Measurements from ENCODE around the gene TMEM94.
"Not testable (repeated sequence)": the region's sequence is repeated elsewhere in the genome, so short reads cannot be mapped to it uniquely, and the experiment has no call there.

Gene TMEM94

DNA sequence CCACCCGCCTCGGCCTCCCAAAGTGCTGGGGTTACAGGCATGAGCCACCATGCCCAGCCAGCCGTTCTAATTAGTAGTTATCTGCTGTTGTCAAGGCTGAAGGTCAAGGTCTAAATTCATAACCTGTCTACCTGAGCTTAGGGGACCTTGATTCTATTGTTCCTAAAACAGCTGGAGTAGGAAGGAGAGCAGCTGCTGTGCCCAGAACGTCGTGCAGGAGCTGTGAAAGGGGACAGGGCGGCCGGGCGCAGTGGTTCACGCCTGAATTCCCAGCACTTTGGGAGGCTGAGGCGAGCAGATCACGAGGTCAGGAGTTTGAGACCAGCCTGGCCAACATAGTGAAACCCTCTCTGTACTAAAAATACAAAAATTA is 21.0 kb downstream of the TMEM94 start:
- not testable (repeated sequence) for DNase-seq

- no peak for DNase-seq
These were observed 22.1 kb downstream of the TMEM94 start for GRCh38 chr17:75478508-75478907.

DNA sequence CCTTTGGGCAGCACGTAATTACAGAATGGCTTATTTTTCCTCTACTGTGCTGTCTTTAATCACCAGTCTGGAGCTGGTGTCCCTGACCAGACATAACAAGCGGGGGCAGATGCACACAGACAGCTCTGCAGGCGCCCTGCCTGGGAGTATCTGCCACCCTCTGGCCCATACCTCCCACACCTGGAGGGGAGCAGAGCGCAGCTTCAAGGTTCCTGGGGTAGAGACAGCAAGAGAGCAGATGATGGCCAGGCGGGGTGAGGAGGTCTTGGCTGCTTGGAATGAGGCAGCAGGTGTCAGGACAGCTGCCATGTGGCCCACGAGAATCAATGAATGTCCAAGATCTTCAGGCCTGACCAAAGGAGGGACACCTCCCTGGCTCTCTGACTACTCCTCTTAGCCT is 23.8 kb downstream of the TMEM94 start:
- DNase-seq = no peak

- DNase-seq = no peak
These were observed 25.0 kb downstream of the TMEM94 start for GRCh38 chr17:75481194-75482068.

- DNase-seq = no peak
These were observed 25.9 kb downstream of the TMEM94 start for GRCh38 chr17:75482098-75482942.

DNA sequence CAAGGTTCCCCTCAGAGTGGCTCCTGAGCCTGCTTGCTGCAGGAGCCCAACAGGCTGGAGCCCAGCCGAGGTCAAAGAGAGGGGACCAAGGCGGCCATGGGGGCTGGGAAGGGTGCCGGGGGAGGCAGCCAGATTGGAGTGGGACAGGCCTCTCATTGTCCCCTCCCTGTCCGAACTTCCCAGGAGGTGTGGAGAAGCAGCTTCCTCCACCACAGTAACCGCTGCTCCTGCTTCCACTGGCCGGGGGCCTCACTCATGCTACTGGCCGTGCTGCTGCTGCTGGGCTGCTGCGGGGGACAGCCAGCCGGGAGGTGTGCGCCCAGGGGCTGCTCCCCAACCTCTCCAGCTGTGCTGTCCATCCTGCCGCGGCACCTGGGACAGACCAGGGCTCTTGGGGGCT is 29.3 kb downstream of the TMEM94 start:
- DNase-seq = no peak

DNA sequence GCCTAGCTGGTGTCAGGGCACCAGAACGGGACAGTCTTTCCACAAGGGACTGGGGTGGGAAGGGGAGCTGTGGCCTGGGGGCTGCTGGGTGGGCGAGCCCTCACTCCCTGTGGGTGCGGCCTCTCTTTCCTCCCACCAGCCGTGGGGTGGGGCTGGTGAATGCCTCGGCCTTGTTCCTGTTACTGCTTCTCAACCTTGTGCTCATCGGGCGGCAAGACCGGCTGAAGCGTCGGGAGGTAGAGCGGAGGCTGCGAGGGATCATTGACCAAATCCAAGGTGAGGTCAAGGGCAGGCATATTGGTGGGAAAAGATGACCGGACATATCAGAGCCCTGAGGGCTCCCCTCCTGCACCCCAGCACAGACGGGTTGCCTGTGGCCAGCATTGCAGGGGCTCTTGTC is 29.7 kb downstream of the TMEM94 start:
- no peak for DNase-seq

GRCh38 chr17:75486951-75487350 is 30.5 kb downstream of the TMEM94 start:
- DNase-seq = no peak

DNA sequence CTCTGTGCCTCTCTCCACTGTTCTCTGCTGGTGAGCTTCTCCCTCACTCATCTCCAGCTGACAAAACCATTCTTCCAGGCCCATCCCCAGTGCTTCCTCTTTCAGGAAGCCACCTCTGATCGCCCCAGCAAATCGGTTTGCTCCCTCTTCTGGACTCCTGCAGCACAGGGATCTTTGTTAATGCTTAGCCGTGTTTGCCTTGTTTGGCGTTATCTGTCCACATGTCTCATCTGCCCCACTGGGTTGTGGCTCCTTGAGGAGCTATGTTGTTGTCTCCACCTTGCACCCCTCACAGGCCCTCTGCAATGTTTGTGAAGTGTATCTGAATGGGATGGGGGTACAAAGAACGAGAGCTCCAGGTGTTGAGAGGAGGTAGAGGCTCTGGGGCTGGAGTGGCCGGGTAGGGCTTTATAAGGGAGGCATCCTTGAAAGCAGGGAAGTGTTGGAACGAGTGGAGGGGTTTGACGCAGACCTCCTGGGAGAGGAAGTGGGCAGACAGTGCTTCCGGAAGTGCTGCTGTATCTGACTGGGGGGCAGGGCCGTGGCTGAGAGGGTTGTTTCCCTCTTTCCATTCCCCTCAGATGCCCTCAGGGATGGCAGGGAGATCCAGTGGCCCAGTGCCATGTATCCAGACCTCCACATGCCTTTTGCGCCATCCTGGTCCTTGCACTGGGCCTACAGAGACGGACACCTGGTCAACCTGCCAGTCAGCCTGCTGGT is 31.1 kb downstream of the TMEM94 start:
- DNase-seq = peak; percentile 14

DNA sequence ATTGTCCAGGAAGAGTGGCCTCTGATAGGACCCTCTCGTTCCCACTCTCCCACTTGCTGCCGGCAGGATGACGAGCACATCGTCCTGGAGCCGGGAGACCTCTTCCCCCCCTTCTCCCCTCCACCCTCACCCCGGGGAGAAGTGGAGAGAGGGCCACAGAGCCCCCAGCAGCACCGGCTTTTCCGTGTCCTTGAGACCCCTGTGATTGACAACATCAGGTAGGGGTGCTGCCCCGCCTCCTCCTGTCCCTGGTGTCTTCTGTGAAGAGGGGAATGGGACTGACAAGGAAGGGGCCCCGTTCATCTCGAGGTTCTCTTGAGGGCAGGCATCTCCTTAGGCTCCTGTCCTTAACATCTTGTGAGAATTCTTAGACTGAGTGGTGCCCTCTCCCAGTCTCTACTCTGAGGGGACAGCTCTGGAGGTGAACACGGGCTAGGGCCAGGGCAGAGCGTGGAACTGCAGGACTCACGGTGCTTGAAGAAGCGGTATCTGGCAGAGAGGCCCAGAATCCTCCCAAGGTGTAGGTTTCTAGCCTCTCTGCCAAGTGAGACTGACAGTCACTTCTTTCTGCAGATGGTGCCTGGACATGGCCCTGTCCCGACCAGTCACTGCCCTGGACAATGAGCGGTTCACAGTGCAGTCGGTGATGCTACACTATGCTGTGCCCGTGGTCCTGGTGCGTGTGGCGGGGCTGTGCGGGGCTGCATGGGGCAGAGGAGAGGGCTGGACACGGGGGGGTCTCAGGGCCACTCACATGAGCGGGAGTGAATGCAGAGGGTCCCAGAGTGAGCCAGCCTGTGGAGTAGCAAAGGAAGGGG is 32.5 kb downstream of the TMEM94 start:
- DNase-seq = no peak

DNA sequence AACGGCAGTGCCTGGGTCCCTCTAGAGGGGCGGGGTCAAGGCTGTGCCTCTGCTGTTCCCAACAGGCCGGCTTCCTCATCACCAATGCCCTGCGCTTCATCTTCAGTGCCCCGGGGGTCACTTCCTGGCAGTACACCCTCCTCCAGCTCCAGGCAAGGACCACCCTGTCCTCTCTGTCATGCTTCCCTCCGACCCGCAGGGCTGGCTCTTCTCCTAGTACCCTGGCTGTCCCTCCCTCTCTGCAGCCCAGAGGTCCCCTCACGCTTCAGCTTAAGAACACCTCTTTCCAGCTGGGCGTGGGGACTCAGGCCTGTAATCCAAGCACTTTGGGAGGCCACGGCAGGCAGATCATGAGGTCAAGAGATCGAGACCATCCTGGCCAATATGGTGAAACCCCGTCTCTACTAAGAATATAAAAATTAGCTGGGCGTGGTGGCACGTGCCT is 33.1 kb downstream of the TMEM94 start:
- DNase-seq = no peak

DNA sequence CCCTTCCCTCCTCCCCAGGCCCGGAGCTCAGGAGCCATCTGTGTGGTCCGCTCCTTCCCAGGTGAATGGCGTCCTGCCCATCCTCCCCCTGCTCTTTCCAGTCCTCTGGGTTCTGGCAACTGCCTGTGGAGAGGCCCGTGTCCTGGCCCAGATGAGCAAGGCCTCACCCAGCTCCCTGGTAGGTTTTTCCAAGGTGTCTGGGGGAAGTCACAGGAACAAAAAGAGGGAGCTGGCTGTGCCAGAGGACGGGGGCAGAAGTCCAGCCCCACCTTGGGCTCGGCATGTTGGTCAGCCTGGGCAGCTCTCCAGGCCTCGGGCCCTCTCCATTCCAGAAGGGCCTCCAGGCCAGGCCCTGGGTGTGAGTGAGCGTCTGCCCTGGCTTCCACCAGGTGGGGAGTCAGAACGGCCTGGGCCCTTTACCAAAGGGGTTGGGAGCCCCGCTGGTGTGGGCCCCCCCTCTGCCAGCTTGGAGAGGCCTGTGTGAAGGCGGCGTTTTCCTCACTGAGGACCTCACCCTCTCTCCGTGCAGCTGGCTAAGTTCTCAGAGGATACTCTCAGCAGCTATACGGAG is 33.8 kb downstream of the TMEM94 start:
- no peak for DNase-seq

DNA sequence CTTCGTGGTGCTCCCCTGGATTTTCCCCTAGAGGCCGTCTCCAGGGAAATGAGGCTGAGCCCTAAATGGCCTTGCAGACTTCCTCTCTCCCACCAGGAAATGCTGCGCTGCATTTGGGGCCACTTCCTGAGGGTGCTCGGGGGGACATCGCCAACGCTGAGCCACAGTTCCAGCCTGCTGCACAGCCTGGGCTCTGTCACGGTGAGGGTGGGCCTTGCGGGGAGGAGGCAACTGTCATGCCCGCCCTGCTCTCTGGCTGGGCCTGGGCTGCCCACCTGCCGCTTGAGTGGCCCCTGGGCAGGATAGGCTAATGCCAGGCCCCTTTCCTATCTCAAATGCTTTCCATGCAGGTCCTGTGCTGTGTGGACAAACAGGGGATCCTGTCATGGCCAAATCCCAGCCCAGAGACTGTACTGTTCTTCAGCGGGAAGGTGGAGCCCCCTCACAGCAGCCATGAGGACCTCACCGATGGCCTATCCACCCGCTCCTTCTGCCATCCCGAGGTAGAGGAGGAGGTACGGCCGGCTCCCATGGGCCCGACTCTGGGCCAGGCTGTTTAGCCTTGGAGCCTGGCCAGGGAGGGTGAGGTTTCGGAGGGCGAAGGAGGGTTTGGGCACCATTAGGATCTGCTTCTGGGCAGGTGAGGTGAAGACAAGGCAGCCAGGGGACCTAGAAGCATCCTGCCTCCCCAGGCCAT is 34.7 kb downstream of the TMEM94 start:
- no peak for DNase-seq

- DNase-seq = no peak
These were observed 35.2 kb downstream of the TMEM94 start for GRCh38 chr17:75491680-75492079.

DNA sequence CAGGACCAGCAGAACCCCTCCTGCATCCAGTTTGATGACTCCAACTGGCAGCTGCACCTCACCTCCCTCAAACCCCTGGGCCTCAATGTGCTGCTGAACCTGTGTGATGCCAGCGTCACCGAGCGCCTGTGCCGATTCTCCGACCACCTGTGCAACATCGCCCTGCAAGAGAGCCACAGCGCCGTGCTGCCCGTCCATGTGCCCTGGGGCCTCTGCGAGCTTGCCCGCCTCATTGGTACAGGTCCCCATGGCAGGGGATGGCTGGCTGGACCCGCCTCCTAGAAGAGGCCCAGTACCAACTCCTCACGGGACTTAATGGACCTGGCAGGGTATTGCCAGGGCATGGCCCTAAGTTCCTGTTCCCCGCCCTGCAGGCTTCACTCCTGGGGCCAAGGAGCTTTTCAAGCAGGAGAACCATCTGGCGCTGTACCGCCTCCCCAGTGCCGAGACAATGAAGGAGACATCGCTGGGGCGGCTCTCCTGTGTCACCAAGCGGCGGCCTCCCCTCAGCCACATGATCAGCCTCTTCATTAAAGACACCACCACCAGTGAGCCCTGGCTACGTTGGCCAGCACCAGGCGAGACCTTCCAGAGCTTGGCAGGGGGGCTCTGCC is 36.2 kb downstream of the TMEM94 start:
- no peak for DNase-seq

GRCh38 chr17:75493476-75494129 is 37.2 kb downstream of the TMEM94 start:
- no peak for DNase-seq

DNA sequence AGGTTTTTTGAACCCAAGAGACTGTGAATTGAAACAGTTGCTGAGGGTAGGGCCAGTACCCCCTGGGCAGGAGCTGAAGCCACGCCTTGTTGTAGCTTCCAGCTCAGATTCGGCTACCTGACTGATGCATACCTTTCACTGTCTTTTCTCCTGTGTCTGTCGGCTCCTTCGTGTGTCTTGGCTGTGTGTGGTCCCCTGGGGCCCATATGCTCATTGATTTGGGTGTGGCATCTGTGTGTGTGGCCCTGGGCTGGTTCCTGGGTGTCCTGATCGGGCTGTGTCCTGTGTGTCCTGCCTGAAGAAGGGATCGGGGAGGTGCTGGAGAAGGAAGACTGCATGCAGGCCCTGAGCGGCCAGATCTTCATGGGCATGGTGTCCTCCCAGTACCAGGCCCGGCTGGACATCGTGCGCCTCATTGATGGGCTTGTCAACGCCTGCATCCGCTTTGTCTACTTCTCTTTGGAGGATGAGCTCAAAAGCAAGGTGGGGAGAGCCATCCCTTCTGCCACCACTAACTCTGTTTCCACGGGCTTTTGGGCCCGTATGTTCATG is 38.0 kb downstream of the TMEM94 start:
- no peak for DNase-seq

DNA sequence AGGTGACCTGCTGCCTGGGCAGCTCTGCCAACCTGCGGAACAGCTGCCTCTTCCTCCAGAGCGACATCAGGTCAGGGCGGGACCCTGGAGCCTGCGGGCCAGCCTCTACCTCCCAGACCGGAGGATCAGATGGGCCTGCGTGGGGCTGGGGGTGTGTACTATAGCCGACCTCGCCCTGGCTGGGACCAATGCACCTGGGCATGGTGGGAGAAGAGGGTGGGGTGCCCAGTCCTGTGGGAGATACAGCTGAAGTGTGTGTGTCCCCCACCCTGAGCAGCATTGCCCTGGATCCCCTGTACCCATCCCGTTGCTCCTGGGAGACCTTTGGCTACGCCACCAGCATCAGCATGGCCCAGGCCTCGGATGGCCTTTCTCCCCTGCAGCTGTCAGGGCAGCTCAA is 39.6 kb downstream of the TMEM94 start:
- DNase-seq = no peak

DNA sequence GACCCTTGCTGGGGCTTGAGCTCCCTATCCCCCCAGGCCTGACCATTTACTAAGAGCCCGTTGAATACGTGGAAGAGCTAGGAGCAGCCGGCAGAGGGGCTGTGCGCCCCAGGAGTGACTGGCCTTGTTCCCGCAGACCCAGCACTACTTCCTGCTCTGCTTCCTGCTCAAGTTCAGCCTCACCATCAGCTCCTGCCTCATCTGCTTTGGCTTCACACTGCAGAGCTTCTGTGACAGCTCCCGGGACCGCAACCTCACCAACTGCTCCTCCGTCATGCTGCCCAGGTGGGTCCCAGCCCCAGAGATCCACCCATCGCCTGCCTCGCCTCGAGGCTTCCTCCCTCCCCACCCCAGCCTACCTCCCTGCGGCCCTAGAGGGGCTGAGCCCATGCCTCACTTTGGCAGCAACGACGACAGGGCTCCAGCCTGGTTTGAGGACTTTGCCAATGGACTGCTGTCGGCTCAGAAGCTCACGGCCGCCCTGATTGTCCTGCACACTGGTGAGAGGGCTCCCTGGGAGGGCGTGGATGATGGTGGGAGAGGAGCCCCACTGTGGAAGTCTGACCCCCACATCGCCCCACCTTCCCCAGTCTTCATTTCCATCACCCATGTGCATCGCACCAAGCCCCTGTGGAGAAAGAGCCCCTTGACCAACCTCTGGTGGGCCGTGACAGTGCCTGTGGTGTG is 41.7 kb downstream of the TMEM94 start:
- DNase-seq = no peak

All from fibroblast of skin of scalp (primary cell).